22Rv1 (cell line): ENCODE data around the gene CIDEB.

Experiments
- CTCF ChIP-seq: fragments of 450-650 bp; IDR thresholded peaks from 2 replicates; pipeline ENCODE4 v1.5.1; 2017; ENCODE audit warnings: mild to moderate bottlenecking
- ZFX ChIP-seq: fragments of 450-650 bp; IDR thresholded peaks from 2 replicates; pipeline ENCODE4 v1.6.1; 2017; ENCODE audit warnings: antibody characterized with exemption, borderline replicate concordance

GRCh38 chr14:24259282-24260025, 48.3 kb downstream of the CIDEB start:
- TF ChIP-seq CTCF: no peak
- TF ChIP-seq ZFX: no peak
